Astrocyte (in vitro differentiated cells and primary cell): ENCODE measurements around the gene ARHGAP26. TPM values are rescaled to one million over a fixed set of nuclear protein-coding genes. Genes with fewer than 3 reads are reported as not detected.
A peak's percentile ranks its signal among the peaks of the same experiment; 100 is the strongest.

ENCODE experiments used
- DNase-seq: peaks from one replicate; pipeline ENCODE4 v3.0.0-alpha.2; 2010; ENCODE audit warnings: low read depth
- FAIRE-seq: peaks from 2 replicates; lab custom pipeline; 2011; peaks lifted over from hg19 to GRCh38; lab: Jason Lieb, UNC
- H2AFZ ChIP-seq: 2 replicates; pipeline ENCODE4 v1.6.0; 2012; ENCODE audit warnings: low read depth, low read length, inconsistent platforms
- H3K27ac ChIP-seq: 2 replicates; pipeline ENCODE4 v1.5.1; 2011; ENCODE audit warnings: low read depth, low read length, inconsistent platforms
- H3K27me3 ChIP-seq: 2 replicates; pipeline ENCODE4 v1.6.0; 2011; ENCODE audit warnings: low read length, inconsistent platforms; ENCODE audit not compliant: insufficient read depth
- H3K36me3 ChIP-seq: 2 replicates; pipeline ENCODE4 v1.5.1; 2011; ENCODE audit warnings: low read length, inconsistent platforms; ENCODE audit not compliant: insufficient read depth
- H3K4me1 ChIP-seq: 2 replicates; pipeline ENCODE4 v1.5.1; 2011; ENCODE audit warnings: low read length, inconsistent platforms; ENCODE audit not compliant: insufficient read depth
- H3K4me2 ChIP-seq: 2 replicates; pipeline ENCODE4 v1.6.0; 2012; ENCODE audit warnings: low read length, inconsistent platforms
- H3K4me3 ChIP-seq: 2 replicates; pipeline ENCODE4 v1.5.1; 2011; ENCODE audit warnings: low read depth, mild to moderate bottlenecking, low read length, inconsistent platforms; ENCODE audit not compliant: insufficient read depth
- H3K79me2 ChIP-seq: 2 replicates; pipeline ENCODE4 v1.6.0; 2012; ENCODE audit warnings: mild to moderate bottlenecking, low read length, inconsistent platforms; ENCODE audit not compliant: insufficient read depth
- H3K9ac ChIP-seq: 2 replicates; pipeline ENCODE4 v1.6.0; 2012; ENCODE audit warnings: mild to moderate bottlenecking, low read length, inconsistent platforms
- H3K9me3 ChIP-seq: 2 replicates; pipeline ENCODE4 v1.5.1; 2012; ENCODE audit warnings: low read depth, mild to moderate bottlenecking, low read length, inconsistent platforms; ENCODE audit not compliant: insufficient read depth
- H4K20me1 ChIP-seq: 2 replicates; pipeline ENCODE4 v1.6.0; 2012; ENCODE audit warnings: low read length, inconsistent platforms; ENCODE audit not compliant: insufficient read depth
- H3K27ac Mint-ChIP-seq: one replicate; pipeline ENCODE4 v1.8.0; 2021; ENCODE audit warnings: mild to moderate bottlenecking, mixed read lengths; ENCODE audit not compliant: unreplicated experiment
- H3K27me3 Mint-ChIP-seq: one replicate; pipeline ENCODE4 v1.8.0; 2021; ENCODE audit warnings: low read depth, mixed read lengths; ENCODE audit not compliant: unreplicated experiment
- H3K36me3 Mint-ChIP-seq: one replicate; pipeline ENCODE4 v1.8.0; 2021; ENCODE audit warnings: low read depth, mixed read lengths; ENCODE audit not compliant: unreplicated experiment
- H3K4me1 Mint-ChIP-seq: one replicate; pipeline ENCODE4 v1.8.0; 2021; ENCODE audit warnings: low read depth, mixed read lengths; ENCODE audit not compliant: unreplicated experiment
- H3K4me3 Mint-ChIP-seq: one replicate; pipeline ENCODE4 v1.8.0; 2021; ENCODE audit warnings: mild to moderate bottlenecking, moderate library complexity, mixed read lengths; ENCODE audit not compliant: unreplicated experiment
- H3K9me3 Mint-ChIP-seq: one replicate; pipeline ENCODE4 v1.8.0; 2021; ENCODE audit warnings: mild to moderate bottlenecking, mixed read lengths; ENCODE audit not compliant: unreplicated experiment
- CTCF ChIP-seq: IDR thresholded peaks from 2 replicates; pipeline ENCODE4 v1.5.1; 2011; ENCODE audit warnings: low read depth, mild to moderate bottlenecking, inconsistent platforms, low read length, moderate library complexity; ENCODE audit not compliant: insufficient read depth
- EZH2 ChIP-seq: IDR thresholded peaks from 2 replicates; pipeline ENCODE4 v1.6.1; 2012; ENCODE audit warnings: mild to moderate bottlenecking, low read length, inconsistent platforms; ENCODE audit not compliant: insufficient read depth
- total RNA-seq: library from RNA; stranded (reverse); gene quantifications from 2 replicates; pipeline ENCODE4 v1.2.1, GENCODE V29; 2021

ARHGAP26 gene
- total RNA-seq, 1 donor from 2014 or later: 5.6 TPM

- Histone ChIP-seq H3K79me2 (no peaks in the 10 kb centered on the region), H3K4me2 (no peak overlapping the region), H3K27ac (no peak overlapping the region), H3K4me1 (no peaks in the 10 kb centered on the region), H3K36me3 (no peaks in the 10 kb centered on the region), H3K27me3 (no peaks in the 10 kb centered on the region), H4K20me1 (no peaks in the 10 kb centered on the region), H3K4me3 (no peak overlapping the region), H3K9me3 (no peaks in the 10 kb centered on the region), H2AFZ (no peak overlapping the region), H3K9ac (no peak overlapping the region)
- FAIRE-seq: no peak
- no peak for DNase-seq
- no peak overlapping the region for H3K27ac Mint-ChIP-seq
- H3K9me3 Mint-ChIP-seq: peaks cover 7% of the 10 kb centered on the region
- no peaks in the 10 kb centered on the region for H3K27me3 Mint-ChIP-seq
- H3K4me3 Mint-ChIP-seq: no peak overlapping the region
- TF ChIP-seq EZH2 (no peak), CTCF (no peak)
- H3K36me3 Mint-ChIP-seq: no peaks in the 10 kb centered on the region
- peaks cover 11% of the 10 kb centered on the region for H3K4me1 Mint-ChIP-seq
Measured at GRCh38 chr5:143195491-143195890, 425.3 kb downstream of the ARHGAP26 start.

DNA sequence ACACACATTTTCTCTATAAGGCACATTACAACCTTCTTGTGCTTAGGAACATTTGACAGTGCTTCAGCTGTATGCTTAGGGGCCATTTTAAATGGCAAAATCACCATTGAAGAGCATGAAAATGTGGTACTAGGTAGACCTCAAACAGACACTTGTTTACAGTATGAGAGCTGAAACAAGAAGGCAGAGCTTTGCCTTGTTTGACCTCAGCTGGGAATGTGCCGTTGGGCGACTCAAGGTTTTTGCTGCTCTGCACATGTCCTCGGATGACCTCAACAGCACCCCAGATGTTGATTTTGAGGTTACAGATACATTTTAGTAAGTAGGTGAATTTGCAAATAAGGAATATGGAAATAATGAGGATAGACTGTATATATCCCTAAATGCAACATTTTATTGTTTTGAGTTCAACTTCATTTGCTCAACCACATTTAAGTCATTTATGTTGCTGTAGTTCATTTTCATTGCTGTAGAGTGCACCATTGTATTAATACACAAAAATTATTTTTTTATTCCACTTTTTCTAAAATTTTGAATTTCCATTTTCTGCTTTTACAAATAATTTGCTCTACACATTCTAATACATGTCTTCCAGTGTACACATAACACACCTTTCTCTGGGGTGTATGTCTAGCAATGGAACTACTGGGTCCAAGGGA, 426.6 kb downstream of the ARHGAP26 start:
- no peak overlapping the region for H3K4me3 ChIP-seq
- no peak for TF ChIP-seq EZH2
- TF ChIP-seq CTCF: no peak
- no peaks in the 10 kb centered on the region for H3K79me2 ChIP-seq
- no peaks in the 10 kb centered on the region for H3K27me3 ChIP-seq
- H3K27ac Mint-ChIP-seq: no peak overlapping the region
- no peaks in the 10 kb centered on the region for H3K36me3 Mint-ChIP-seq
- H3K9me3 ChIP-seq: no peaks in the 10 kb centered on the region
- FAIRE-seq: no peak
- no peaks in the 10 kb centered on the region for H3K36me3 ChIP-seq
- no peak overlapping the region for H3K27ac ChIP-seq
- no peak overlapping the region for H2AFZ ChIP-seq
- no peaks in the 10 kb centered on the region for H4K20me1 ChIP-seq
- no peak for DNase-seq
- H3K4me2 ChIP-seq: no peak overlapping the region
- peaks cover 7% of the 10 kb centered on the region for H3K9me3 Mint-ChIP-seq
- peaks cover 6% of the 10 kb centered on the region for H3K4me1 ChIP-seq
- no peak overlapping the region for H3K4me3 Mint-ChIP-seq
- no peak overlapping the region for H3K9ac ChIP-seq
- H3K4me1 Mint-ChIP-seq: peaks cover 20% of the 10 kb centered on the region
- no peaks in the 10 kb centered on the region for H3K27me3 Mint-ChIP-seq

DNA sequence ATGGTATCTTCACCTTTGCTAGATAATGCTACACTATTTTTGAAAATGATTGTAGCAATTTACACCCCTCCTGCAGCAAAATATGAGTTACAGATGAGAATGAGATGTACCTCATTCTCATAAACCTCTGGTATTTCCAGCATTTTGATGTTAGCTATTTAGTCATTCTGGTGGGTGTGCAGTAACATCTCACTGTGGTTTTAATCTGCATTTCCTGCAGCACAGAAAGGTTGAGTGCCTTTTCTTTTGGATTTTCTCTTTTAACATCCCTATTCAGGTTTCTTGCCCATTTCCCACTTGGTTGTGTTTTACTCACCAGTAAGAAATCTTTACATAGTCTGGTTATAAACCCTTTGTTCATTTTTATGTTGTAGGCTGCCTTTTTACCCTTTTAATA, 427.1 kb downstream of the ARHGAP26 start:
- FAIRE-seq: no peak
- Histone ChIP-seq H3K36me3 (no peaks in the 10 kb centered on the region), H3K9ac (no peak overlapping the region), H3K4me3 (no peak overlapping the region), H3K27me3 (no peaks in the 10 kb centered on the region), H3K27ac (no peak overlapping the region), H4K20me1 (no peaks in the 10 kb centered on the region), H3K4me2 (no peak overlapping the region), H3K4me1 (peaks cover 6% of the 10 kb centered on the region), H3K79me2 (no peaks in the 10 kb centered on the region), H2AFZ (no peak overlapping the region), H3K9me3 (no peaks in the 10 kb centered on the region)
- no peak for TF ChIP-seq EZH2
- no peak for TF ChIP-seq CTCF
- Mint-ChIP-seq H3K27ac (no peak overlapping the region), H3K4me3 (no peak overlapping the region), H3K4me1 (peaks cover 20% of the 10 kb centered on the region), H3K36me3 (no peaks in the 10 kb centered on the region), H3K9me3 (peaks cover 7% of the 10 kb centered on the region), H3K27me3 (no peaks in the 10 kb centered on the region)
- DNase-seq: peak; percentile 56
